IMR-90 (cell line): Measurements from ENCODE around the gene SEMA6A. TPM values are rescaled to one million over a fixed set of nuclear protein-coding genes. Genes with fewer than 3 reads are reported as not detected.

Experiments
- ATAC-seq: fragments of 200-7000 bp; cut with Tn5 transposase; 2 replicates; pipeline ENCODE4 v1.9.1; 2020; ENCODE audit warnings: low read depth, mild to moderate bottlenecking, moderate library complexity
- BruUV-seq: library from RNA; stranded (reverse); fragments of 400-500 nt; replicated peaks from 2 replicates; lab custom pipeline; 2021; lab: Mats Ljungman, UMichigan
- CTCF ChIA-PET: fragments of 300-600 bp; formaldehyde crosslinking; extraction: SDS; loops from one replicate; lab custom pipeline; 2021; ENCODE audit warnings: antibody characterized with exemption; lab: Yijun Ruan, JAX
- POLR2A ChIA-PET: fragments of 300-600 bp; sonication (Branson Sonifier 250); formaldehyde crosslinking; loops from one replicate; lab custom pipeline; 2022; ENCODE audit warnings: antibody characterized with exemption; ENCODE audit not compliant: unreplicated experiment; lab: Charles Lee
- DNase-seq: peaks from one replicate; pipeline ENCODE4 v3.0.0; 2013
- H2AFZ ChIP-seq: replicated peaks from 2 replicates; pipeline ENCODE3; 2013; ENCODE audit warnings: low read length, mild to moderate bottlenecking; ENCODE audit not compliant: poor library complexity
- H2AK5ac ChIP-seq: 2 replicates; pipeline ENCODE4 v1.6.1; 2013; ENCODE audit warnings: low read depth, low read length, inconsistent platforms
- H2AK9ac ChIP-seq: replicated peaks from 2 replicates; pipeline ENCODE3; 2013; ENCODE audit warnings: mild to moderate bottlenecking, low read depth, low read length, moderate library complexity; ENCODE audit not compliant: poor library complexity
- H2BK120ac ChIP-seq: 2 replicates; pipeline ENCODE4 v1.6.1; 2013; ENCODE audit warnings: low read depth, low read length, inconsistent platforms
- H2BK15ac ChIP-seq: 3 replicates; pipeline ENCODE4 v1.6.1; 2013; ENCODE audit warnings: low read depth, low read length, inconsistent platforms
- H2BK20ac ChIP-seq: 2 replicates; pipeline ENCODE4 v1.6.1; 2013; ENCODE audit warnings: low read depth, mild to moderate bottlenecking, inconsistent platforms, low read length, moderate library complexity
- H2BK5ac ChIP-seq: 2 replicates; pipeline ENCODE4 v1.6.1; 2013; ENCODE audit warnings: mild to moderate bottlenecking, low read depth, low read length, inconsistent platforms; ENCODE audit not compliant: poor library complexity, severe bottlenecking
- H3K14ac ChIP-seq: replicated peaks from 2 replicates; pipeline ENCODE4 v1.6.1; 2013; ENCODE audit warnings: low read depth, low read length, inconsistent platforms
- H3K18ac ChIP-seq: 2 replicates; pipeline ENCODE4 v1.6.1; 2013; ENCODE audit warnings: low read depth, low read length, control low read depth
- H3K23ac ChIP-seq: 2 replicates; pipeline ENCODE4 v1.6.1; 2013; ENCODE audit warnings: low read depth, low read length, inconsistent platforms
- H3K27ac ChIP-seq: 2 replicates; pipeline ENCODE4 v1.5.1; 2013; ENCODE audit warnings: mild to moderate bottlenecking, control low read depth, low read length; ENCODE audit not compliant: insufficient read depth
- H3K27me3 ChIP-seq: 2 replicates; pipeline ENCODE4 v1.6.1; 2013; ENCODE audit warnings: low read length; ENCODE audit not compliant: control insufficient read depth, insufficient read depth
- H3K36me3 ChIP-seq: 2 replicates; pipeline ENCODE4 v1.6.1; 2013; ENCODE audit warnings: low read length, mixed read lengths; ENCODE audit not compliant: control insufficient read depth, insufficient read depth
- H3K4ac ChIP-seq: 2 replicates; pipeline ENCODE4 v1.6.1; 2013; ENCODE audit warnings: low read depth, low read length, inconsistent platforms
- H3K4me1 ChIP-seq: 2 replicates; pipeline ENCODE4 v1.6.1; 2013; ENCODE audit warnings: low read length, mixed read lengths; ENCODE audit not compliant: control insufficient read depth, insufficient read depth
- H3K4me2 ChIP-seq: 2 replicates; pipeline ENCODE4 v1.6.1; 2013; ENCODE audit warnings: low read depth, mild to moderate bottlenecking, control low read depth, low read length, moderate library complexity
- H3K4me3 ChIP-seq: 2 replicates; pipeline ENCODE4 v1.5.1; 2013; ENCODE audit warnings: low read depth, mild to moderate bottlenecking, control low read depth, low read length, moderate library complexity; ENCODE audit not compliant: insufficient read depth
- H3K56ac ChIP-seq: 2 replicates; pipeline ENCODE4 v1.6.1; 2013; ENCODE audit warnings: low read length, inconsistent platforms; ENCODE audit not compliant: insufficient read depth; ENCODE audit errors: extremely low read depth
- H3K79me1 ChIP-seq, 2 experiments: 2 replicates each; pipeline ENCODE4 v1.6.1; 2013; ENCODE audit warnings: low read length in 2 of 2, inconsistent platforms in 1 of 2, low read depth in 1 of 2
- H3K9ac ChIP-seq: 2 replicates; pipeline ENCODE4 v1.6.1; 2013; ENCODE audit warnings: low read depth, low read length, control low read depth
- H3K9me1 ChIP-seq: 2 replicates; pipeline ENCODE4 v1.6.1; 2013; ENCODE audit warnings: low read length, inconsistent platforms; ENCODE audit not compliant: insufficient read depth
- H3K9me3 ChIP-seq: 2 replicates; pipeline ENCODE4 v1.6.1; 2013; ENCODE audit warnings: low read length; ENCODE audit not compliant: control insufficient read depth, insufficient read depth
- H4K20me1 ChIP-seq: 2 replicates; pipeline ENCODE4 v1.6.1; 2013; ENCODE audit warnings: low read length, inconsistent platforms; ENCODE audit not compliant: insufficient read depth
- H4K5ac ChIP-seq: 2 replicates; pipeline ENCODE4 v1.6.1; 2013; ENCODE audit warnings: mild to moderate bottlenecking, low read depth, low read length, control low read depth
- H4K8ac ChIP-seq, 2 experiments: 2 replicates each; pipeline ENCODE4 v1.6.1; 2013; ENCODE audit warnings: low read depth in 2 of 2, low read length in 2 of 2, control low read depth in 1 of 2, inconsistent platforms in 1 of 2
- H4K91ac ChIP-seq: 2 replicates; pipeline ENCODE4 v1.6.1; 2013; ENCODE audit warnings: low read depth, low read length, inconsistent platforms; ENCODE audit not compliant: insufficient read depth
- BHLHE40 ChIP-seq: fragments of 150-350 bp; IDR thresholded peaks from 2 replicates; pipeline ENCODE4 v1.6.1; 2016; ENCODE audit warnings: mild to moderate bottlenecking, low read depth, low read length
- ELK1 ChIP-seq: fragments of 150-350 bp; IDR thresholded peaks from 2 replicates; pipeline ENCODE4 v1.6.1; 2016; ENCODE audit warnings: low read depth, mild to moderate bottlenecking, low read length, moderate library complexity, borderline replicate concordance
- RCOR1 ChIP-seq: IDR thresholded peaks from 2 replicates; pipeline ENCODE4 v1.6.1; 2012; ENCODE audit warnings: mild to moderate bottlenecking, low read length, improper control_type of control experiment; ENCODE audit not compliant: insufficient replicate concordance
- RFX5 ChIP-seq: IDR thresholded peaks from 2 replicates; pipeline ENCODE4 v1.8.0; 2012; ENCODE audit warnings: low read depth, mild to moderate bottlenecking, low read length, moderate library complexity
- SMC3 ChIP-seq: fragments of 150-350 bp; IDR thresholded peaks from 2 replicates; pipeline ENCODE4 v1.6.1; 2016; ENCODE audit warnings: low read depth, mild to moderate bottlenecking, antibody characterized with exemption, low read length, moderate library complexity
- WGBS, 2 experiments: methylation state at CpG; one replicate each; pipeline versions ENCODE4 v1.1.5 to v1.1.7; 2013; ENCODE audit warnings: missing lambda C conversion rate in 2 of 2; ENCODE audit not compliant: insufficient read length in 1 of 2; ENCODE audit errors: extremely low coverage in 2 of 2; 5-methylcytosine and 5-hydroxymethylcytosine counted together
- dilution Hi-C: fragments of 300-500 bp; cut with HindIII; formaldehyde crosslinking; loops from one replicate; pipeline ENCODE4 v1.14.3; 2018; ENCODE audit warnings: low sequenced_read_pairs; ENCODE audit not compliant: unreplicated experiment
- in situ Hi-C: fragments of 300-500 bp; cut with MboI; formaldehyde crosslinking; loops from 3 replicates; pipeline ENCODE4 v1.14.3; 2019; ENCODE audit warnings: low sequenced_read_pairs, inconsistent platforms, mixed read lengths
- intact Hi-C: fragments of 100-400 bp; cut with micrococcal nuclease; formaldehyde crosslinking; loops from 2 replicates; pipeline ENCODE4 v1.10.0; 2022
- polyA plus RNA-seq, 3 experiments: library from polyadenylated mRNA; depleted of rRNA; stranded (reverse); fragments of >200 nt; gene quantifications; 2 replicates each; pipeline ENCODE4 v1.2.3, GENCODE V29; 2012; ENCODE audit warnings: low replicate concordance in 1 of 3
- total RNA-seq: library from RNA; depleted of rRNA; stranded (reverse); fragments of >200 nt; gene quantifications from 2 replicates; pipeline ENCODE4 v1.2.3, GENCODE V29; 2012

SEMA6A gene
- total and polyA plus RNA-seq, 2 of the 4 experiments (the other 2 are of a cell fraction), result 0.27 to 0.36 TPM

- H3K27me3 ChIP-seq, result peaks cover 5% of the 10 kb centered on the region; the same call in 1 of the 2 replicates
- no peaks in the 10 kb centered on the region for H4K20me1 ChIP-seq
- no peak overlapping the region for H3K18ac ChIP-seq
- in situ Hi-C loops (no loop called here), dilution Hi-C loops (no loop called here), intact Hi-C loops (no loop called here)
- H2BK15ac ChIP-seq, result no peak overlapping the region
- no peak overlapping the region for H2AK5ac ChIP-seq
- H2BK120ac ChIP-seq, result no peak overlapping the region
- H3K9me1 ChIP-seq, result no peaks in the 10 kb centered on the region
- CTCF ChIA-PET, result no interaction called here
- no peaks in the 10 kb centered on the region for H3K9me3 ChIP-seq
- WGBS, 2 experiments, result 100% methylated on average over 1 of the region's 8 CpGs; no CpG with 5 or more reads in 1 of the 2 experiments
- no peak overlapping the region for H2AK9ac ChIP-seq
- H3K56ac ChIP-seq, result no peak overlapping the region
- POLR2A ChIA-PET, result no interaction called here
- H4K5ac ChIP-seq, result no peak overlapping the region
- H2BK5ac ChIP-seq, result no peak overlapping the region
- no peak overlapping the region for H3K9ac ChIP-seq
- no peak for ATAC-seq
- H3K4me1 ChIP-seq, result no peaks in the 10 kb centered on the region; the same call in 1 of the 2 replicates
- H3K27ac ChIP-seq, result no peak overlapping the region
- H2AFZ ChIP-seq, result no peak overlapping the region
- no peak overlapping the region for H4K91ac ChIP-seq
- H3K36me3 ChIP-seq, result no peaks in the 10 kb centered on the region
- DNase-seq, result no peak
- no peak overlapping the region for H2BK20ac ChIP-seq
- TF ChIP-seq SMC3, result no peak
- no peak for TF ChIP-seq RFX5
- TF ChIP-seq BHLHE40, result no peak
- TF ChIP-seq RCOR1, result no peak
- TF ChIP-seq ELK1, result no peak
- no peak overlapping the region for H3K23ac ChIP-seq
- BruUV-seq, result no TSS peak
- no peak overlapping the region for H3K14ac ChIP-seq
- H3K4me2 ChIP-seq, result no peak overlapping the region
- no peaks in the 10 kb centered on the region for H3K79me1 ChIP-seq
- H3K4ac ChIP-seq, result no peak overlapping the region
- H3K4me3 ChIP-seq, result no peak overlapping the region
- H4K8ac ChIP-seq, result no peak overlapping the region
Observed at GRCh38 chr5:116504593-116505166, 69.9 kb downstream of the SEMA6A start.
